Activated T-helper 1 cell treated with Interleukin-2 at 50 U/mL for 16 hours (primary cell): ENCODE data around the gene USP31.

Experiments
- DNase-seq: peaks from one replicate; pipeline ENCODE4 v3.0.0-alpha.2; 2020; ENCODE audit warnings: low read depth

The USP31 gene

GRCh38 chr16:23134274-23134673 lies 15.0 kb downstream of the USP31 start:
- no peak for DNase-seq

GRCh38 chr16:23132775-23133463 lies 16.3 kb downstream of the USP31 start:
- DNase-seq, result no peak

GRCh38 chr16:23131931-23132621 lies 17.2 kb downstream of the USP31 start:
- DNase-seq, result no peak

- DNase-seq, result no peak
These were observed 17.8 kb downstream of the USP31 start for GRCh38 chr16:23131436-23131835.

- DNase-seq, result no peak
These were observed 18.2 kb downstream of the USP31 start for GRCh38 chr16:23131036-23131435.

- no peak for DNase-seq
These were observed 19.6 kb downstream of the USP31 start for GRCh38 chr16:23129686-23130085.

GRCh38 chr16:23128056-23128455 lies 21.2 kb downstream of the USP31 start:
- no peak for DNase-seq

GRCh38 chr16:23125277-23125676 lies 24.0 kb downstream of the USP31 start:
- no peak for DNase-seq

GRCh38 chr16:23124315-23124714 lies 24.9 kb downstream of the USP31 start:
- DNase-seq, result no peak

GRCh38 chr16:23122144-23122543 lies 27.1 kb downstream of the USP31 start:
- no peak for DNase-seq

- DNase-seq, result no peak
These were observed 28.2 kb downstream of the USP31 start for GRCh38 chr16:23121024-23121423.

GRCh38 chr16:23120562-23120961 lies 28.7 kb downstream of the USP31 start:
- no peak for DNase-seq

GRCh38 chr16:23119570-23119969 lies 29.7 kb downstream of the USP31 start:
- no peak for DNase-seq

GRCh38 chr16:23114131-23114904 lies 34.9 kb downstream of the USP31 start:
- no peak for DNase-seq

- no peak for DNase-seq
These were observed 36.1 kb downstream of the USP31 start for GRCh38 chr16:23113185-23113584.

GRCh38 chr16:23110257-23110899 lies 38.9 kb downstream of the USP31 start:
- no peak for DNase-seq

- no peak for DNase-seq
These were observed 41.3 kb downstream of the USP31 start for GRCh38 chr16:23107936-23108335.

GRCh38 chr16:23107117-23107516 lies 42.1 kb downstream of the USP31 start:
- no peak for DNase-seq

- no peak for DNase-seq
These were observed 43.9 kb downstream of the USP31 start for GRCh38 chr16:23105309-23105708.

- DNase-seq, result no peak
These were observed 45.0 kb downstream of the USP31 start for GRCh38 chr16:23104032-23104955.

- no peak for DNase-seq
These were observed 45.6 kb downstream of the USP31 start for GRCh38 chr16:23103603-23104002.
